HS-5 (cell line): ENCODE data around the gene FOXB1.

Experiments
- DNase-seq: peaks from one replicate; pipeline ENCODE4 v3.0.0-alpha.2; 2012; ENCODE audit warnings: low read depth

The FOXB1 gene

GRCh38 chr15:60020736-60021135, 16.6 kb downstream of the FOXB1 start:
- DNase-seq, result no peak

- DNase-seq, result peak; percentile 9
Measured at GRCh38 chr15:60021589-60022378, 17.7 kb downstream of the FOXB1 start.

GRCh38 chr15:60022379-60022741, 18.2 kb downstream of the FOXB1 start:
- no peak for DNase-seq

- no peak for DNase-seq
Measured at GRCh38 chr15:60026555-60026954, 22.4 kb downstream of the FOXB1 start.

- DNase-seq, result no peak
Measured at GRCh38 chr15:60035344-60035743, 31.2 kb downstream of the FOXB1 start.

- DNase-seq, result no peak
Measured at GRCh38 chr15:60039316-60039715, 35.2 kb downstream of the FOXB1 start.

- no peak for DNase-seq
Measured at GRCh38 chr15:60043744-60044435, 39.8 kb downstream of the FOXB1 start.

GRCh38 chr15:60044636-60045270, 40.6 kb downstream of the FOXB1 start:
- no peak for DNase-seq

GRCh38 chr15:60047701-60048100, 43.6 kb downstream of the FOXB1 start:
- peak; percentile 24 for DNase-seq

GRCh38 chr15:60049948-60050347, 45.8 kb downstream of the FOXB1 start:
- no peak for DNase-seq

GRCh38 chr15:60052796-60053195, 48.7 kb downstream of the FOXB1 start:
- DNase-seq, result no peak

GRCh38 chr15:60054472-60054871, 50.4 kb downstream of the FOXB1 start:
- DNase-seq, result no peak
